Measurements from ENCODE around the gene CNTNAP4. TPM values are rescaled to one million over a fixed set of nuclear protein-coding genes. Genes with fewer than 3 reads are reported as not detected.

The CNTNAP4 gene
- total RNA-seq (2021; fragmentation: NEBNext Ultra II Directional; extraction: Animal tissue kit (Norgen Biotek cat#: 25700)): not detected
- long read RNA-seq: 0 reads

GRCh38 chr16:76276745-76277438 lies at the start of gene CNTNAP4:
Gene CNTNAP4, plus strand, starts transcription at chr16:76277401. Its CDS starts 262 bp downstream, at chr16:76277663.
- peaks cover 5% of the 10 kb centered on the region; the same call in 1 of the 2 replicates for H3K9me3 Mint-ChIP-seq
- no peaks in the 10 kb centered on the region for H3K4me1 Mint-ChIP-seq (ENCODE audit: low read depth)
- no peak within 1 kb of the TSS for H3K27ac Mint-ChIP-seq
- no peak within 1 kb of the TSS for H3K4me3 Mint-ChIP-seq
- TF ChIP-seq, protein P1, sequence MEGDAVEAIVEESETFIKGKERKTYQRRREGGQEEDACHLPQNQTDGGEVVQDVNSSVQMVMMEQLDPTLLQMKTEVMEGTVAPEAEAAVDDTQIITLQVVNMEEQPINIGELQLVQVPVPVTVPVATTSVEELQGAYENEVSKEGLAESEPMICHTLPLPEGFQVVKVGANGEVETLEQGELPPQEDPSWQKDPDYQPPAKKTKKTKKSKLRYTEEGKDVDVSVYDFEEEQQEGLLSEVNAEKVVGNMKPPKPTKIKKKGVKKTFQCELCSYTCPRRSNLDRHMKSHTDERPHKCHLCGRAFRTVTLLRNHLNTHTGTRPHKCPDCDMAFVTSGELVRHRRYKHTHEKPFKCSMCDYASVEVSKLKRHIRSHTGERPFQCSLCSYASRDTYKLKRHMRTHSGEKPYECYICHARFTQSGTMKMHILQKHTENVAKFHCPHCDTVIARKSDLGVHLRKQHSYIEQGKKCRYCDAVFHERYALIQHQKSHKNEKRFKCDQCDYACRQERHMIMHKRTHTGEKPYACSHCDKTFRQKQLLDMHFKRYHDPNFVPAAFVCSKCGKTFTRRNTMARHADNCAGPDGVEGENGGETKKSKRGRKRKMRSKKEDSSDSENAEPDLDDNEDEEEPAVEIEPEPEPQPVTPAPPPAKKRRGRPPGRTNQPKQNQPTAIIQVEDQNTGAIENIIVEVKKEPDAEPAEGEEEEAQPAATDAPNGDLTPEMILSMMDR (IDR thresholded peaks at IDR 0.05): no peak
- no peaks in the 10 kb centered on the region for H3K27me3 Mint-ChIP-seq (ENCODE audit: insufficient read depth)
- no peak for DNase-seq
- no peaks in the 10 kb centered on the region for H3K36me3 Mint-ChIP-seq (ENCODE audit: low read depth)

GRCh38 chr16:76228546-76229146 lies 48.6 kb upstream of the CNTNAP4 start:
- no peak overlapping the region for H3K27ac Mint-ChIP-seq
- H3K27me3 Mint-ChIP-seq (ENCODE audit: insufficient read depth): peaks cover 1% of the 10 kb centered on the region; the same call in 1 of the 2 replicates
- TF ChIP-seq, protein P1 (IDR thresholded peaks at IDR 0.05): no peak
- no peaks in the 10 kb centered on the region; the same call in 1 of the 2 replicates for H3K36me3 Mint-ChIP-seq (ENCODE audit: low read depth)
- no peak overlapping the region for H3K4me3 Mint-ChIP-seq
- H3K4me1 Mint-ChIP-seq (ENCODE audit: low read depth): no peaks in the 10 kb centered on the region
- peaks cover 36% of the 10 kb centered on the region for H3K9me3 Mint-ChIP-seq
- DNase-seq: no peak

- H3K4me1 Mint-ChIP-seq (ENCODE audit: low read depth): no peaks in the 10 kb centered on the region
- no peak overlapping the region for H3K4me3 Mint-ChIP-seq
- TF ChIP-seq, protein P1 (IDR thresholded peaks at IDR 0.05): no peak
- no peak for DNase-seq
- no peaks in the 10 kb centered on the region; the same call in 1 of the 2 replicates for H3K36me3 Mint-ChIP-seq (ENCODE audit: low read depth)
- H3K27me3 Mint-ChIP-seq (ENCODE audit: insufficient read depth): no peaks in the 10 kb centered on the region
- H3K9me3 Mint-ChIP-seq: peaks cover 30% of the 10 kb centered on the region
- H3K27ac Mint-ChIP-seq: no peak overlapping the region
These were observed 44.5 kb upstream of the CNTNAP4 start for GRCh38 chr16:76232704-76233103.

GRCh38 chr16:76235025-76235424 lies 42.2 kb upstream of the CNTNAP4 start:
- Mint-ChIP-seq H3K27ac (no peak overlapping the region), H3K36me3 (ENCODE audit: low read depth) (no peaks in the 10 kb centered on the region; the same call in 1 of the 2 replicates), H3K27me3 (ENCODE audit: insufficient read depth) (no peaks in the 10 kb centered on the region), H3K4me1 (ENCODE audit: low read depth) (no peaks in the 10 kb centered on the region), H3K9me3 (peaks cover 29% of the 10 kb centered on the region), H3K4me3 (no peak overlapping the region)
- TF ChIP-seq, protein P1 (IDR thresholded peaks at IDR 0.05): no peak
- no peak for DNase-seq

- H3K4me3 Mint-ChIP-seq: no peak overlapping the region
- DNase-seq: no peak
- H3K9me3 Mint-ChIP-seq: peaks cover 31% of the 10 kb centered on the region
- H3K27ac Mint-ChIP-seq: no peak overlapping the region
- no peaks in the 10 kb centered on the region for H3K4me1 Mint-ChIP-seq (ENCODE audit: low read depth)
- no peaks in the 10 kb centered on the region for H3K27me3 Mint-ChIP-seq (ENCODE audit: insufficient read depth)
- no peaks in the 10 kb centered on the region; the same call in 1 of the 2 replicates for H3K36me3 Mint-ChIP-seq (ENCODE audit: low read depth)
- TF ChIP-seq, protein P1 (IDR thresholded peaks at IDR 0.05): no peak
These were observed 41.8 kb upstream of the CNTNAP4 start for GRCh38 chr16:76235426-76235825.

Data from HFFc6 (cell line).